GM15510 (cell line): ENCODE results near the gene VIPR1.

Source experiments
- POLR2A ChIP-seq: IDR thresholded peaks from 3 replicates; pipeline ENCODE4 v1.6.1; 2011; ENCODE audit warnings: borderline replicate concordance; ENCODE audit not compliant: insufficient read length; ENCODE audit errors: extremely low read depth

The VIPR1 gene

GRCh38 chr3:42530073-42530472 is 27.6 kb downstream of the VIPR1 start:
- TF ChIP-seq POLR2A: no peak

GRCh38 chr3:42531470-42531869 is 29.0 kb downstream of the VIPR1 start:
- no peak for TF ChIP-seq POLR2A

- no peak for TF ChIP-seq POLR2A
Observed at GRCh38 chr3:42532229-42532628, 29.8 kb downstream of the VIPR1 start.

GRCh38 chr3:42533161-42533897 is 30.9 kb downstream of the VIPR1 start:
- no peak for TF ChIP-seq POLR2A

- no peak for TF ChIP-seq POLR2A
Observed at GRCh38 chr3:42535981-42536784, 33.7 kb downstream of the VIPR1 start.

GRCh38 chr3:42537350-42537749 is 34.9 kb downstream of the VIPR1 start:
- no peak for TF ChIP-seq POLR2A

- no peak for TF ChIP-seq POLR2A
Observed at GRCh38 chr3:42539871-42540714, 37.6 kb downstream of the VIPR1 start.

GRCh38 chr3:42541079-42541478 is 38.6 kb downstream of the VIPR1 start:
- no peak for TF ChIP-seq POLR2A

GRCh38 chr3:42544492-42545283 is 42.2 kb downstream of the VIPR1 start:
- no peak for TF ChIP-seq POLR2A

- no peak for TF ChIP-seq POLR2A
Observed at GRCh38 chr3:42545284-42545900, 42.9 kb downstream of the VIPR1 start.

- no peak for TF ChIP-seq POLR2A
Observed at GRCh38 chr3:42546691-42547213, 44.3 kb downstream of the VIPR1 start.

- TF ChIP-seq POLR2A: no peak
Observed at GRCh38 chr3:42547401-42547945, 45.0 kb downstream of the VIPR1 start.

GRCh38 chr3:42549131-42549530 is 46.7 kb downstream of the VIPR1 start:
- TF ChIP-seq POLR2A: no peak

- no peak for TF ChIP-seq POLR2A
Observed at GRCh38 chr3:42550250-42550649, 47.8 kb downstream of the VIPR1 start.

- no peak for TF ChIP-seq POLR2A
Observed at GRCh38 chr3:42552830-42553229, 50.4 kb downstream of the VIPR1 start.
